ENCODE measurements around the gene ADGRB3.
A peak's percentile ranks its signal among the peaks of the same experiment; 100 is the strongest.

The ADGRB3 gene

DNA sequence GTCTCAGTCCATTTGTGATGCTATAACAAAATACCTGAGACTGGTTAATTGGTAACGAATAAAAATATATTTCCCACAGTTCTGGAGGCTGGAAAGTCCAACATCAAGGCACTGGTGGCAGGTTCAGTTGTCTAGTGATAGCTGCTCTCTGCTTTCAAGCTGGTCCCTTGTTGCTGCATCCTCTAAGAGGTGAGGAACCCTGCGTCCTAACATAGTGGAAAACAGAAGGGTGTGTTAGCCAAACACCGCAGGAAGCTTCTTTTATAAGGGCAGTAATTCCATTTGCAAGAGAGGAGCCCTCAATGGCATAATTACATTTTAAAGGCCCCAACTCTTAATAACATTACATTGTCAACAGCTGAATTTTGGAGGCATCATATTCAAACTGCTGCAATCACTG is 372.7 kb downstream of the ADGRB3 start:
- TF ChIP-seq CTCF (IDR thresholded peaks at IDR 0.05; ENCODE audit: low read depth, low read length), result no peak
- H3K4me3 ChIP-seq (replicated peaks in 1 of 2; ENCODE audit: low read depth in 2 of 2, low read length in 2 of 2), result no peak overlapping the region
- no peak for DNase-seq (ENCODE audit: low read depth in 2 of 2)

GRCh38 chr6:69012211-69012610 is 377.1 kb downstream of the ADGRB3 start:
- no peak for DNase-seq (ENCODE audit: low read depth in 2 of 2)
- TF ChIP-seq CTCF (IDR thresholded peaks at IDR 0.05; ENCODE audit: low read depth, low read length), result no peak
- no peak overlapping the region for H3K4me3 ChIP-seq (replicated peaks in 1 of 2; ENCODE audit: low read depth in 2 of 2, low read length in 2 of 2)

GRCh38 chr6:69012876-69013275 is 377.8 kb downstream of the ADGRB3 start:
- TF ChIP-seq CTCF (IDR thresholded peaks at IDR 0.05; ENCODE audit: low read depth, low read length), result no peak
- no peak overlapping the region for H3K4me3 ChIP-seq (replicated peaks in 1 of 2; ENCODE audit: low read depth in 2 of 2, low read length in 2 of 2)
- DNase-seq (ENCODE audit: low read depth in 2 of 2), result no peak

- H3K4me3 ChIP-seq (replicated peaks in 1 of 2; ENCODE audit: low read depth in 2 of 2, low read length in 2 of 2), result no peak overlapping the region
- no peak for DNase-seq (ENCODE audit: low read depth in 2 of 2)
- TF ChIP-seq CTCF (IDR thresholded peaks at IDR 0.05; ENCODE audit: low read depth, low read length), result no peak
Observed at GRCh38 chr6:69018906-69019305, 383.8 kb downstream of the ADGRB3 start.

DNA sequence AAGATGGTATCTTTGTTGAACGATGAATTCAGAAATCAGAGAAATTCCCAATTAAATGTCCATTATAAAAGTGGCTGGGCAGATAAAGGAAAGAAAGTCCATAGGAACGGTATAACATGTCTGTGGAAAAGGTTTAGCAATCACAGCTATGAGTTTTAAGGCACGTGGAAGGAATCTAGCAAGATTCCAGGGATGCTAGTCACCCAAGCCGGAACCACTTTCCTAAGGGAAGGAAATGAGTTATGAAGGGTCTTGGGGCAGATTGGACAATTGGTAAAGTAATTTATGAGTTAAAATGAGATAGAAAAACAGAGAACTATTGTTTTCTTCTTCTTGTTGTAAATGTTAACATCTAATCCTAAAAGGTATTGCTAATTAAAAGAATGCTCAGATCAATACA is 384.8 kb downstream of the ADGRB3 start:
- TF ChIP-seq CTCF (IDR thresholded peaks at IDR 0.05; ENCODE audit: low read depth, low read length), result no peak
- peak; percentile 22 to 72 for DNase-seq (ENCODE audit: low read depth in 2 of 2)
- H3K4me3 ChIP-seq (replicated peaks in 1 of 2; ENCODE audit: low read depth in 2 of 2, low read length in 2 of 2), result no peak overlapping the region

DNA sequence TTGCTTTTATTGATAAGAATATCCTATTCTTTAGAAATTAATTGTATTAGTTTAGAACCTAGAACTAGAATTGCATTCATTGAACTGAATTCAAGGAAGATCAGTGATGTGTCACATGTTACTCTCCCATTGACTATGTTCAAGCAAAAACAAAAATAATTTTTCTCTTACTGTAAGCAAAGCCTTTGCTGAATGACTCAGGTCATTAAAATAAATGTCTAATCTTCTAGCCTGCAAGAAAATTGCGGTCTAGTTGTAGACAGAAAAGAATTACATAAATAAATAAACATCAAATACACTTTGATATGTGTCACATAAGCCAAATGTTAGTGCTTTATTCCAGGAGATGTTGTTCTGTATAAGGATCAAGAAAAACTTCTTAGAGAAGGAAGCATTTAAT is 387.9 kb downstream of the ADGRB3 start:
- TF ChIP-seq CTCF (IDR thresholded peaks at IDR 0.05; ENCODE audit: low read depth, low read length), result no peak
- peak in 1 of 2 donors; percentile 81 for DNase-seq (ENCODE audit: low read depth in 2 of 2)
- H3K4me3 ChIP-seq (replicated peaks in 1 of 2; ENCODE audit: low read depth in 2 of 2, low read length in 2 of 2), result no peak overlapping the region

- H3K4me3 ChIP-seq (replicated peaks in 1 of 2; ENCODE audit: low read depth in 2 of 2, low read length in 2 of 2), result no peak overlapping the region
- peak in 1 of 2 donors; percentile 85 for DNase-seq (ENCODE audit: low read depth in 2 of 2)
- no peak for TF ChIP-seq CTCF (IDR thresholded peaks at IDR 0.05; ENCODE audit: low read depth, low read length)
Observed at GRCh38 chr6:69026243-69026642, 391.2 kb downstream of the ADGRB3 start.
